Activated CD4-positive, alpha-beta memory T cell treated with anti-CD3 and anti-CD28 coated beads for 36 hours (primary cell): ENCODE results near the gene NRG2. TPM values are rescaled to one million over a fixed set of nuclear protein-coding genes. Genes with fewer than 3 reads are reported as not detected.

Source experiments
- CTCF ChIA-PET: fragments of 350-600 bp; sonication (Branson Sonifier 250); formaldehyde crosslinking; loops from one replicate; lab custom pipeline; 2021; ENCODE audit warnings: antibody characterized with exemption, inconsistent platforms; lab: Charles Lee
- POLR2A ChIA-PET: fragments of 350-600 bp; sonication (Branson Sonifier 250); formaldehyde crosslinking; loops from one replicate; lab custom pipeline; 2021; ENCODE audit warnings: antibody characterized with exemption; lab: Charles Lee
- DNase-seq: peaks from one replicate; pipeline ENCODE4 v3.0.0-alpha.2; 2020
- H3K27ac Mint-ChIP-seq: one replicate; pipeline ENCODE4 v1.8.0; 2021; ENCODE audit warnings: mixed read lengths
- H3K27me3 Mint-ChIP-seq: one replicate; pipeline ENCODE4 v1.8.0; 2021; ENCODE audit warnings: mixed read lengths
- H3K36me3 Mint-ChIP-seq: one replicate; pipeline ENCODE4 v1.8.0; 2021; ENCODE audit warnings: mixed read lengths
- H3K4me1 Mint-ChIP-seq: one replicate; pipeline ENCODE4 v1.8.0; 2021; ENCODE audit warnings: low read depth, mixed read lengths
- H3K4me3 Mint-ChIP-seq: one replicate; pipeline ENCODE4 v1.8.0; 2021; ENCODE audit warnings: mild to moderate bottlenecking, mixed read lengths
- H3K9me3 Mint-ChIP-seq: one replicate; pipeline ENCODE4 v1.8.0; 2021; ENCODE audit warnings: mixed read lengths
- intact Hi-C: fragments of 100-400 bp; cut with micrococcal nuclease; formaldehyde crosslinking; loops from one replicate; pipeline ENCODE4 v1.15.1; 2023
- total RNA-seq, 2 experiments: library from RNA; stranded (reverse); gene quantifications; one replicate each; pipeline ENCODE4 v1.2.3, GENCODE V29; 2021

The NRG2 gene
- total RNA-seq, 2 experiments from 2014 or later: not detected

DNA sequence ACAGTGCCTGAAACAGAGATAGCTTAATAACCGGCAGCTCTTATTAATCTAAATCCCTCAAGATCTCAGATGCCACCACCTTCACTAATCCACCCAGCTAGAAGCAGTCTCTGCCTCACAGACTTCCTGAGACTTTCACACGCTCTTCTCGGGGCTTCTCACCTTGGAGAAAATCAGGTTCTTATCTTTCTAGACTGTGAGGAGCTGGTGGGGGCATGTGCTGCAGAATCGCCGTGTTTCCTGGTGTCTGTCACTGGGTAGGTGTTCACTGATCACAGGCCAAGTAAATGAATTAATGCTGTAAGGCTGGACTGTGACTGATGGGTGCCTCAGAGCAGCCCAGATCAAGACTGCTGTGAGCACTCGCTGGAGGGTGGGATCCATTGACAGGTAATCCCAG is 145.8 kb downstream of the NRG2 start:
- ChIA-PET POLR2A (no interaction called here), CTCF (interaction anchor here (1.3 kb wide), 1 partner anchor 71 kb away, joined by 3 read pairs; no protein-coding TSS in a partner anchor)
- H3K4me3 Mint-ChIP-seq: no peak overlapping the region
- intact Hi-C loops: no loop called here
- DNase-seq: no peak
- H3K27ac Mint-ChIP-seq: no peak overlapping the region
- H3K9me3 Mint-ChIP-seq: no peaks in the 10 kb centered on the region
- peaks cover 20% of the 10 kb centered on the region for H3K27me3 Mint-ChIP-seq
- H3K4me1 Mint-ChIP-seq: no peaks in the 10 kb centered on the region
- H3K36me3 Mint-ChIP-seq: no peaks in the 10 kb centered on the region

- H3K4me1 Mint-ChIP-seq: no peaks in the 10 kb centered on the region
- CTCF ChIA-PET: no interaction called here
- H3K27ac Mint-ChIP-seq: no peak overlapping the region
These were observed 146.4 kb downstream of the NRG2 start for GRCh38 chr5:139896718-139897117.

DNA sequence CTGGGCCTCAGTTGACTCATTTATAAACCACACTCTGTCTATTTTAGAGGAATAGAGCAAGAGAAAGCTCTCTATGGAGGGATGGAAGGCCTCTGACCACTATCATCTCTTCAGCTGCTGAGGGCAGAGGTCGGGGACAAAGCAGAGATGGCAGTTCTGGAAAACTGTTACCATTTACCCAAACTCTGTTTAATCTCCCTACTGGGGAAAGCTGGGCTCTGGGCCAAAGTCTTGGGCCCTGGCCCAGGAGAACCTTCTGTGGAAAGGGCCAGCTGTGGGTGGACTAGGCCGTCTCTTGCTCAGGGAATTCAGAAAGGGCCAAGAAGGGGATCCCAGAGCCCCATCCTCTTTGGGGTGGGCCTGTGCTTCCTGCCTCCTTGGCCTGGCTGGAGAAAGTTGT is 147.5 kb downstream of the NRG2 start:
- no peaks in the 10 kb centered on the region for H3K4me1 Mint-ChIP-seq
- no peak overlapping the region for H3K4me3 Mint-ChIP-seq
- intact Hi-C loops: no loop called here
- CTCF ChIA-PET: no interaction called here
- H3K36me3 Mint-ChIP-seq: no peaks in the 10 kb centered on the region
- no peaks in the 10 kb centered on the region for H3K9me3 Mint-ChIP-seq
- peaks cover 12% of the 10 kb centered on the region for H3K27me3 Mint-ChIP-seq
- no peak for DNase-seq
- H3K27ac Mint-ChIP-seq: no peak overlapping the region
- POLR2A ChIA-PET: no interaction called here

More at GRCh38 chr5:139896718-139897117, 146.4 kb downstream of the NRG2 start:
- Mint-ChIP-seq H3K27me3 (peaks cover 17% of the 10 kb centered on the region), H3K9me3 (no peaks in the 10 kb centered on the region), H3K4me3 (no peak overlapping the region), H3K36me3 (no peaks in the 10 kb centered on the region)
- POLR2A ChIA-PET: no interaction called here
- no peak for DNase-seq
- intact Hi-C loops: no loop called here

- ChIA-PET CTCF (interaction anchor here (1.5 kb wide), 1 partner anchor 120 kb away, joined by 3 read pairs; no protein-coding TSS in a partner anchor), POLR2A (no interaction called here)
- Mint-ChIP-seq H3K27me3 (peaks cover 12% of the 10 kb centered on the region), H3K4me3 (no peak overlapping the region), H3K9me3 (no peaks in the 10 kb centered on the region), H3K36me3 (no peaks in the 10 kb centered on the region), H3K4me1 (no peaks in the 10 kb centered on the region), H3K27ac (no peak overlapping the region)
- DNase-seq: no peak
- intact Hi-C loops: no loop called here
These were observed 148.1 kb downstream of the NRG2 start for GRCh38 chr5:139895046-139895445.

DNA sequence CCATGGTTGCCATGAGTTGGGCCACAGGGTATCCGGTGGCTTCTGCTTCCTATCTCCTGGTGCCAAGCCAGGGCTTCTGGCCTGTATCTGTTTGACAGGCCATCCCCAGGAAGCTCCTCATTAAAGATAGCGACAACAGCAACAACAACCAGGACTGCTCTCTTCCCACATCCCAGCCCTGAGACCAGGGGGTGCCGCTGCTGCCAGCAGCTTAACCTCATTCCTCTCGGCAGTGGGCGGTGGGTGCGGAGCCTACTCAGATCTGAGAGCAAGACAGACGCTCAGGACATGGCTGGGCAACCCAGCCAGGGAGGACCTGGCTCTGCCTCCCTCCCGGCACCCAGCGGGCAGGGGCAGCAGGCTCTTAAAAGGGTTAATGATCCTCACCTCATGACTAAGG is 149.2 kb downstream of the NRG2 start:
- CTCF ChIA-PET: interaction anchor here (1.5 kb wide), 1 partner anchor 118 kb away, joined by 3 read pairs; no protein-coding TSS in a partner anchor

GRCh38 chr5:139889410-139889809 is 153.7 kb downstream of the NRG2 start:
- Mint-ChIP-seq H3K27ac (no peak overlapping the region), H3K36me3 (no peaks in the 10 kb centered on the region), H3K9me3 (no peaks in the 10 kb centered on the region), H3K4me3 (no peak overlapping the region), H3K4me1 (no peaks in the 10 kb centered on the region), H3K27me3 (peaks cover 10% of the 10 kb centered on the region)
- intact Hi-C loops: no loop called here
- ChIA-PET POLR2A (no interaction called here), CTCF (interaction anchor here (1.5 kb wide), 1 partner anchor 102 kb away, joined by 4 read pairs; no protein-coding TSS in a partner anchor)
- DNase-seq: no peak

More for the DNA sequence above, 149.2 kb downstream of the NRG2 start:
- Mint-ChIP-seq H3K4me1 (no peaks in the 10 kb centered on the region), H3K27ac (no peak overlapping the region), H3K36me3 (no peaks in the 10 kb centered on the region), H3K27me3 (peaks cover 11% of the 10 kb centered on the region), H3K9me3 (no peaks in the 10 kb centered on the region), H3K4me3 (no peak overlapping the region)
- POLR2A ChIA-PET: no interaction called here
- intact Hi-C loops: no loop called here
- DNase-seq: no peak

DNA sequence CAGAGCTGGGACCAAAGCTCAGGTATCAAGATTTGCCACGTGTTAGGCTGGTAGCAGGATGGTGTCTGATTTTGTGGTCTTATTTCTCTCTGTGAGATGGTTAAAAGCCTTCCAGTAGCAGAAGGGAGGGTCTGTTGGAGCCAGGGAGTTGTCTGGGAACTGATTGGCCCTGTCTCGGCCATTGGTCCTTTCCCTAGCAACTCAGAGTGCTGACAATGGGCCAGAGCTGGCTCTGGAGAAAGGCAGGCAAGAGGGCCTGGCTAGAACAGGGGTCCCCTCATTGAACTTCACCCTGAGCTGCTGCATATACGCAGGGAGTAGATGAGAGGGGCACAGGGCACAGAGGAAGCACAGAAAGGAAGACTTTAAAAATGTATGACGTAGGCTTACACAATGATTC is 154.7 kb downstream of the NRG2 start:
- no peak for DNase-seq
- Mint-ChIP-seq H3K27me3 (peaks cover 10% of the 10 kb centered on the region), H3K9me3 (no peaks in the 10 kb centered on the region), H3K4me3 (no peak overlapping the region), H3K4me1 (no peaks in the 10 kb centered on the region), H3K36me3 (no peaks in the 10 kb centered on the region), H3K27ac (no peak overlapping the region)
- intact Hi-C loops: no loop called here
- ChIA-PET POLR2A (no interaction called here), CTCF (interaction anchor here (1.3 to 2.5 kb wide), 3 partner anchors 80 to 123 kb away, joined by 3 to 12 read pairs (median 4); no protein-coding TSS in a partner anchor)

- H3K4me3 Mint-ChIP-seq: no peak overlapping the region
- no peak overlapping the region for H3K27ac Mint-ChIP-seq
- H3K36me3 Mint-ChIP-seq: no peaks in the 10 kb centered on the region
- ChIA-PET POLR2A (no interaction called here), CTCF (interaction anchor here (1.9 to 2.5 kb wide), 2 partner anchors 83 to 99 kb away, joined by 4 to 12 read pairs; no protein-coding TSS in a partner anchor)
- DNase-seq: no peak
- H3K4me1 Mint-ChIP-seq: no peaks in the 10 kb centered on the region
- H3K9me3 Mint-ChIP-seq: no peaks in the 10 kb centered on the region
- intact Hi-C loops: no loop called here
- H3K27me3 Mint-ChIP-seq: peaks cover 5% of the 10 kb centered on the region
These were observed 156.9 kb downstream of the NRG2 start for GRCh38 chr5:139886213-139886612.

DNA sequence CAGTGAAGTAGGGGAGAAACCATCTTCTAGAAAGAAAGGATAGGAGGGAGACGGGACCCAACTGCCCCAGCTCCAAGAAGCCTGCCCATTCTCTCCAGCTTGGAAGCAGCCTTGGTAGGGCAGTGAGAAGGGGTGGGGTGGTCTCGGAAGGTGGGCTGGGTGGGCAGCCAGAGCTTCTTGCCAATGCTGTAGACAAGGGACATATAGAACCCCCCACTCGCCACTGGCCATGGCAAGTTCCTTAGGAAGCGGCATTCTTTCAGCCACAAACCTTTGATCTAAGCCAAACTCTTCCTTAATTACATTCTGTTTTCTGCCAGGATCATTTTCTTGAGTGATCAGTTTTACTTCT is 157.3 kb downstream of the NRG2 start:
- ChIA-PET CTCF (no interaction called here), POLR2A (no interaction called here)
- Mint-ChIP-seq H3K27ac (no peak overlapping the region), H3K4me3 (no peak overlapping the region), H3K9me3 (no peaks in the 10 kb centered on the region), H3K36me3 (no peaks in the 10 kb centered on the region), H3K4me1 (no peaks in the 10 kb centered on the region), H3K27me3 (peaks cover 5% of the 10 kb centered on the region)
- intact Hi-C loops: no loop called here
- DNase-seq: no peak

- intact Hi-C loops: no loop called here
- H3K27me3 Mint-ChIP-seq: peaks cover 5% of the 10 kb centered on the region
- H3K27ac Mint-ChIP-seq: no peak overlapping the region
- ChIA-PET CTCF (no interaction called here), POLR2A (no interaction called here)
- H3K9me3 Mint-ChIP-seq: no peaks in the 10 kb centered on the region
- no peak for DNase-seq
- H3K4me1 Mint-ChIP-seq: no peaks in the 10 kb centered on the region
- no peaks in the 10 kb centered on the region for H3K36me3 Mint-ChIP-seq
- no peak overlapping the region for H3K4me3 Mint-ChIP-seq
These were observed 157.8 kb downstream of the NRG2 start for GRCh38 chr5:139885172-139885856.

- Mint-ChIP-seq H3K27ac (no peak overlapping the region), H3K36me3 (no peaks in the 10 kb centered on the region), H3K9me3 (no peaks in the 10 kb centered on the region), H3K4me3 (no peak overlapping the region), H3K4me1 (no peaks in the 10 kb centered on the region), H3K27me3 (peaks cover 2% of the 10 kb centered on the region)
- ChIA-PET POLR2A (no interaction called here), CTCF (no interaction called here)
- intact Hi-C loops: loop anchor here (5.0 kb wide), 1 partner anchor 83 kb away; no protein-coding TSS in a partner anchor
- no peak for DNase-seq
These were observed 158.4 kb downstream of the NRG2 start for GRCh38 chr5:139884734-139885133.

DNA sequence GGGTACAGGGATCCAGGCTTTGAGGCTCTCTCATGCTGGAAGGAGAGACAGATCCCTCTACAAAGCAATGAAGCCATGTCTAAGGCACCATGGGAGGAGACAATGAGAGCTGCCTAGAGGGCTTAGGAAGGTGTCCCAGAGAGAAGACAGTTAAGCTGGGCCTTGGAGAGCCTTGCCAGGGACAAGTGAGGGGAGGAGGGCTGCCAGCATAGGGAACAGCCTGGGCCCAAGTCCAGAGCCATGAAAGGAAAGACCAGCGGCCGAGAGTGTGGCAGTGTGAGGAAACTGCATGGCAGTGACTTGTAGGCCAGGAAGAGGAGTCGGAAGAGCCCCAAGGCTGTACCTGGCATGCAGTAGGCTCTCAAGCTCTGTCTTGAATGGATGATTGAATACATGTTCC is 159.0 kb downstream of the NRG2 start:
- POLR2A ChIA-PET: no interaction called here
- intact Hi-C loops: loop anchor here (5.0 kb wide), 1 partner anchor 83 kb away; no protein-coding TSS in a partner anchor
- Mint-ChIP-seq H3K36me3 (no peaks in the 10 kb centered on the region), H3K27me3 (peaks cover 2% of the 10 kb centered on the region), H3K4me3 (no peak overlapping the region), H3K9me3 (no peaks in the 10 kb centered on the region), H3K27ac (no peak overlapping the region), H3K4me1 (no peaks in the 10 kb centered on the region)
- no peak for DNase-seq
- CTCF ChIA-PET: no interaction called here
